ENCODE data around the gene NUDT4B.
"Not testable (repeated sequence)": the region's sequence is repeated elsewhere in the genome, so short reads cannot be mapped to it uniquely, and the experiment has no call there.

NUDT4B gene

DNA sequence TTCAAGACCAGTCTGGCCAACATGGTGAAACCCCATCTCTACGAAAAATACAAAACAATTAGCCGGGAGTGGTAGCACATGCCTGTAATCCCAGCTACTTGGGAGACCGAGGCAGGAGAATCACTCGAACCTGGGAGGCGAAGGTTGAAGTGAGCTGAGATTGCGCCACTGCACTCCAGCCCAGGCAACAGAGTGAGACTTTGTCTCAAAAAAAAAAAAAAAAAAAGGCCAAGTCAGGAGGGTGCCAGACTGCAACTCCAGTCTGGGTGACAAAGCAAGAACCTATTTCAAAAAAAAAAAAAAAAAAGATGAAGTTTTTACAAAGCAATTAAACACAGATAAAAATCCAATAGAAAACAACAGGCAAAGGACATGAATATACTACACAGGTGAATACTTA lies 9.9 kb upstream of the NUDT4B start:
- DNase-seq (ENCODE audit: low read depth), result not testable (repeated sequence)

DNA sequence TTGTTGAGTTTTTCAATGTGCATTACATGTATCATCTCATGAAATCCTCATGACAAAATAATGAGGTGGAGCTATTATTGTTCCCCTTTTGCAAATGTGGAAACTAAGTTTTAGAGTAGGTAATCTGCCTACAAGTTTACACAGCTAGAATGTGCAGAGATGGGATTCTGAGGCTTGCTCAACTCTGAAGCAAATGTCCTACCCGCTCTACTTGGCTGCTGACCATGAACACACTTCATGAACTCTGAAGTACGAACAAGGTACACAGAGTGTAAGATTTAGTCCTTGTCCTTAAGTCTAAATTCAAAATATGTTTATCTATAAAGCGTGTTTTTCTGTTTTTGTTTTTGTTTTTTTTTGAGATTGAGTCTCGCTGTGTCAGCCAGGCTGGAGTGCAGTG lies 5.4 kb upstream of the NUDT4B start:
- DNase-seq (ENCODE audit: low read depth), result not testable (repeated sequence)

DNA sequence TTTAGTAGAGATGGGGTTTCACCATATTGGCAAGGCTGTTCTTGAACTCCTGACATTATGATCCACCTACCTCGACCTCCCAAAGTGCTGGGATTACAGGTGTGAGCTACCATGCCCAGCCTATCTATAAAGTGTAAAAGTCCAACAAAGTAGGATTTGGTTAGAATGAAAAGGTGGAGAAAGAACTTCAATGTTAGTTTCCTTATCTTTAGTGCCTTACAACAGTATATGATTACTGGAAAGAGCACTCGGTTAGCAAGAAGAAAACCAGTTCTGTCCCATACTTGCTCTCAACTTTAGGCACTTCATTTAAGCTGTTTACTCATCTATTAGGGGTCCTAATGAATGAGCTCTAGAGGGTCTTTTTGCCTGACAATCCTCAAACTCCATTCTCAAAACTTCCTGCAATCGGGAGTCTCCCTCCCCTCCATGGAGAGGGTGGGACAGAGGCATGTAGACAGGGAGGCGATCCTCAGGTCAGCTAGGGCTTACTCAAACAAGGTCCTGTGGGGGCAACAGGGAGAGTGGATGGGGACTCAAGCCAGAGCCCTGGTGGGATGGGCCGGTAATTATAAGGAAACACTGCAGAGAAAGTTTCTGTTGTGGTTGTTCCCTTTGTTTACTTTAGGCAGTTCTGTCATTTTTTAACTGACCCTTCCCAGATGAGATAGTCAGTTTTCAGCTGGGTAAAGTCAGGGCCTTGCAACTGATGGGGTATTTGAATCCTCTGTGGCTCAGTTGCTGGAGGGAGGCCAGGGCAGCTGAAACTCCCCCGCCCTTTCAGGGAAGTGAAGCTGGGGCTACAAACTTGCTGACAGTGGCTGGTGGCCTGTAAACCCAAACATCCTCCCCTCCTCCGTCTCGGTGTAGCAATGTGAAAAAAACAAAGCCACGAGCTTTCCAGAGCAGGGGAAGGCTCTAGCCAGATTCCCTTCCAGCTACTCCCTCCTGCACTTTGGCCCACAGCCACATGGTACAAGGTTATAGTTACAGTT lies 4.6 kb upstream of the NUDT4B start:
- not testable (repeated sequence) for DNase-seq (ENCODE audit: low read depth)

DNA sequence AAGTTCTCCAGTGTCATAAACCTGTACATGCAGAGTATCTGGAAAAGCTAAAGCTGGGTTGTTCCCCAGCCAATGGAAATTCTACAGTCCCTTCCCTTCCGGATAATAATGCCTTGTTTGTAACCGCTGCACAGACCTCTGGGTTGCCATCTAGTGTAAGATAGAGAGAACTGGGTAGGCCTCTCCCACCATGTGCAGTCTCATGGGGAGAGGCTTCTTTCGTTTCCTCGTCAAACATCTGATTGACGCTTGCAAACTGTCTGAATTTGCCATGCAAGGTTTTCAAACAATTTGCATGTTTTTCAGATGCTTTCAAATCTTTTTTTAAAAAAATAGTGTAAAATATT lies 734 bp downstream of the NUDT4B start:
- DNase-seq (ENCODE audit: low read depth), result not testable (repeated sequence)

DNA sequence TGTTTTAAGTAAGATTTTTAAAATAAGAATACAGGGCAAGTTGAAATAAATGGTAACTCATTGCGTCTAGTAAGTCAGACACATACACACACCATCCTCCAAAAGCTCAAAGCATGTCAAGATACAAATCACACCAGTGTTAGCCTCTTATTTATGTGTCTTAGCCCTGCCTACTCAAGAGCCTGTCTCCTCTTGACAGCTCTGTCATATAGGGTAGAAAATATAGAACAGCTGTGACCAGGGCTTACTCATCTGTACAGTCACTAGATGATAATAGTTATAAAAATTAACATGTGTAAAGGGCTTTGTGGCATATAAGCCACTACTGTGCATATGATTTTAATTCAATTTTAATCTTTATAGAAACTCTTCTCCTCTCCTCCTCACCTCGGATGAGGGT lies 7.7 kb downstream of the NUDT4B start:
- not testable (repeated sequence) for DNase-seq (ENCODE audit: low read depth)

DNA sequence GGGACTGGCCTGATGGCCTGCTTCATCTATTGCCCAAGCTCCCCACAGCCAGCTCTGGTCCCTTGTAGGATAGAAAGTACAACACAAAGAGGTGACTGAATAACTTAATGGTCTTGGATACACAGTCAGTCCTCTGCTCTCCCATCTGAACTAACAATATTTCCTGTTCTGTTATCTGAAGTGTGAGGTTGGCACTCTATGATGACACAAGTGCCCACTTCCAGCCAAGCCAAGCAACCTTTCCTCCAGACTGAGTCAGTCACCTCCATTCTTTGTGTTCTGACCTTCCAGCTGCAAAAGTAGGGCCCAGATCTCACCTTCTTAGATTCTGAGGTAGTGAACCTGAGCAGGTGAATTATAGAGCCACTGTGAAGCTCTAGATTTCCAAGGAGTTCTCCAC lies 8.9 kb downstream of the NUDT4B start:
- DNase-seq (ENCODE audit: low read depth), result not testable (repeated sequence)

DNA sequence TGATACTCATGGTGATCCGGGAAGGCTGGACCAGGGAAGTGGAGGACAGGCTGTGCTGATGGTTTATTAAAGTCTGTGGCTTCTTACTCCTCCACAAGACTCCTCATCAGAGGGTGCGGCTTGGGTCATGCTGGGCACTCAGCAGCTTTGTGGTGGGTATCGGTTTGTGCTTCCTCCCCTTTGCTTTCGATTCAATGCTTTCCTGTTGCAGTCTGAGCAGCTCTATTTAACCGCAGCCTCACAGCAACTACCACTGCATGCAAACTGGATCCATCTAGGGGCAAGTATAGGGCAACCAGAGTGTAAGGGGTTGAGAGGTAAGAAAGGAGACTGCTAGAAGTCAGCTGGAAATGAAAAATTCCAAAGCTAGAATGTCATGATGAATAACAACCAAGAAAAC lies 9.8 kb downstream of the NUDT4B start:
- DNase-seq (ENCODE audit: low read depth), result not testable (repeated sequence)

DNA sequence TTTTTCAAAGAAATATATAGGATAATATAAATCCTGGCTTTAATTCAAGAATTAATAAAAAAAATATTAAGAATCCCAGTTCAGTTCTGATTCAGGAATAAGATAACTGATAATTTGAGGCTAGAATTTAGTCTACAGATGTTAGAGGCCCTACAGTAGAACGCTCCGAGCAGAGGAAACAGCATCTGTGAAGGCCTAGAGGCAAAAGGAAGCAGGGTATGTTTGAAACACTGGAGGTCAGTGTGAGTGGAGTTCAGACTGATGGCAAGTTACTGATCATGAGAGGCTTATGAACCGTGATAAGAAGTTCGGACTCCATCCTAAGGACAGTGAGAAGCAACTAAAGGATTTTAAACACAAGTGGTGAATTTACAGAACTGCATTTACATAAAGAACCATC lies 10.4 kb downstream of the NUDT4B start:
- DNase-seq (ENCODE audit: low read depth), result not testable (repeated sequence)

DNA sequence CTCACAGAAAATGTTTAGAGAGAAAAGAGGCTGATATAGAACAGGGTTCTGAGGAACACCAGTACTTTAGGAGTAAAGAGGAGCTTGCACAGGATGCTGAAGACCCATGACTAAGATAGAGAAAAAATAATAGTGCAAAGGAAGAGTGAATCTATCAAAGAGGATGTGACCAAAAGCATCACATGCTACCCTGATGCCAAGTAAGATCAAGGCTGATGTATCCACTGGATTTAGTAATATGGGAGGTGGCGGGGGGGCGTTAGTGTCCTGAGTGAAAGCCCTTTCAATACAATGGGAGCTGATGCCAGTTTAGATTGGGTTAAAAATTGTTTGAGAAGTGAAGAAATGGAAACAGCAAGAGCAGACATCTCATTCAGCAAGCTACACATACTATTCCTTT lies 11.2 kb downstream of the NUDT4B start:
- not testable (repeated sequence) for DNase-seq (ENCODE audit: low read depth)

DNA sequence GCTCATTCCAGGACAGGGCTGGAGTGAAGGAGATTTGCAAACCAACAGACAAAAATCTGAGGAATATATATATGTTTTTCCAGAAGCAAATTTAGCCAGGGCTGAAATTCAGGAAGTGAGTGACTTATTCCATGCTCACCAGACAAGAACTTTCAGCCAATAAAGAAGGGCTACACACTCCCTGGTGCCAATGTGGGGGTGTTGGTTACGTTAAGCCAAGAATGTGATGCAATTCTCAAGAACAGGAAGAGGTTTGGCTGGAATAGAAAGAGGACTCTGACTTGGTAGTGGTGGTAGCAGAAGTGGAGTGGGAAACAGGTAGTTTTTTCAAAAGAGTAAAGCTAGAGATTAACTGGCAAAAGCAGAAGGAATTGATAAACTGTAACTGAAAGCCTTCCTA lies 11.6 kb downstream of the NUDT4B start:
- not testable (repeated sequence) for DNase-seq (ENCODE audit: low read depth)

DNA sequence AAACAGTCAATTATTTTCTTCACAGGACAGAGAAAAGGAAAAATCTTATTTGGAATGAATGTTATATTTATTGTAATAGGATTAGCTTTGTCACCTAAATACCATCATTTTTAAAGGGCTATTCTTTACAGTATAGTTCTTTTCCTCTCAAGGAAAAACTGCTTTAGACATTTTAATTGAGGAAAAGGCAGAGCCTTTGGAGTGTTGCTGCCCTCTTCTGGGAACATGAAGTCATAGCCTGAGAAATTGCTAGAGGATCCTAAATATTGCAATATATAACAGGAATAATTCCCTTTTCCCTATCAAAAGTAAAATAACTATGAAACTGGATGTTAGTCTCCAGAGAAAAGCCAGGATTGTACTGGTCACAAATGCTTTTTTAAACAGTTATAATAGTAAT lies 12.8 kb downstream of the NUDT4B start:
- not testable (repeated sequence) for DNase-seq (ENCODE audit: low read depth)

DNA sequence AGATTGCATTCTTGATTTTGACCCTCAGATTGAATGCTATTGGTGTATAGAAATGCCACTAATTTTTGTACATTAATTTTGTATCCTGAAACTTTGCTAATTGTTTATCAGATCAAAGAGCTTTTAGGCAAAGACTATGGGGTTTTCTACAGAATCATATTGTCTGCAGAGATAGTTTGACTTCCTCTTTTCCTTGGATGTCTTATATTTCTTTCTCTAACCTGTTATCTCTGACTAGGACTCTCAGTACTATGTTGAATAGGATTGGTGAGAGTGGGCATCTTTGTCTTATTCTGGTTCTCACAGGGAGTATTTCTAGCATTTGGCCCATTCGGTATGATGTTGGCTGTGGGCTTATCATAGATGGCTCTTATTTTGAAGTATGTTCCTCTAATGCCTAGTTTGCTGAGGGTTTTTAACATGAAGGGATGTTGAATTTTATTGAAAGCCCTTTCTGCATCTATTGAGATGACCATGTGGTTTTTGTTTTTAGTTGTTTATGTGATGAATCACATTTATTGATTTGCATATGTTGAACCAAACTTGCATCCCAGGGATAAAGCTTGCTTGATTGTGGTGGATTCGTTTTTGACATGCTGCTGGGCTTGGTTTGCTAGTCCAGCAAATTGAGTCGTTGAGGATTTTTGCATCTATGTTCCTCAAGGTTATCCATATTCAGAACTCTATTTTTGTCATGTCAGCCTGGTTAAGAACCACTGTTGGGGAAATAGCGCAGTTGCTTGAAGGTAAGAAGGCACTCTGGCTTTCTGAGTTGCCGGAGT lies 16.9 kb downstream of the NUDT4B start:
- DNase-seq (ENCODE audit: low read depth), result not testable (repeated sequence)

DNA sequence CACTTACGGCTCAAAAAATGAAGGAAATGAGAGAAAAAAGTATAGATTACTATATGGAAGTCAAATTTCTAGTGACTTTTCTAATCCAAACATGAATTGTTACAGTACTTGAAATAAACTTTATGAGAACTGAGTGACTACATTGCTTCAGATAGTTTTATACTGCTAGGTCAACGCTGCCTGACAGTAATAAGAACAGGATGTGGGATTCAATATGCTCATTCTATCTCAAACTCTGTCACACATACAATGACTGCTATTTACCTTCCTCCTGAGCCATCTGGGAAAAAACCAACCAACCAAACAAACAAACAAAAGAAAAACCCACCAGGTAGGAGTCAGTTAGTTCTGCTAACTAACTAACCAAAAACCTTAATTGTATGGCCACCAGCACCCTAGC lies 20.0 kb downstream of the NUDT4B start:
- not testable (repeated sequence) for DNase-seq (ENCODE audit: low read depth)

DNA sequence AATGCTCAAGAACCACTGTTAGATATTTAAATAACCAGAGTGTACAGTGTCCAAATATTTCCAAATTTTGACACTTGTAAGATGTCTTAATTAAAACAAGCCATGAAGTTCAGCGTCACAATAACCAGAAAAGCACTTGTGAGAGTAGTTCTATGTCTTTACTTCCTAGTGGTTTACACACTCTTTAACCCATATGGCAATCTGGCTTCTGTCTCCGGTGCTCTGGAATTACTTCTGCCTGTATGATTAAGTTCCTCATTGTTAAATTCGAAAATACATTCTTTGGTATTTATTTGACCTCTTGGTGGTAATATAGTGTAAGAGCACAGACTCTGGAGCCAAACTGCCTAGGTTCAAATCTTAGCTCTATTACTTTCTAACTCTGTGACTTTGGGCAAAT lies 20.9 kb downstream of the NUDT4B start:
- not testable (repeated sequence) for DNase-seq (ENCODE audit: low read depth)

DNA sequence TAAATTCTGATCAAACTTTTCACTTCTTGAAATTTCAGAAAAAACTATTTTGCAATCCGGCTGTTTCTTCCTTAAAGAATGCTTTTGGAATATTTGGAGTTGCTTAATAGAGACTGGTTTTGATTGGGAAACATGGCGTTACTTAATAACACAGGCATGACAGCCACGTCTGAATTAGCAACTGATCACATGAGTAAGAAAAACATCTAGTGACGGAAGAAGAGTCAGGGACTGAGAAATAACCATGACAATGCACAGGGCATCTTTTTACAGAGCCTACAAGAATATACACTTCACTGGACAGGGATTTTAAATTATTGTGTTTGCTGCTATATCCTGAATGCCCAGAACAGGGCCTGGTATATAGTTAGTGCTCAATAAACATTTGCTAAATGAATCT lies 25.1 kb downstream of the NUDT4B start:
- not testable (repeated sequence) for DNase-seq (ENCODE audit: low read depth)

DNA sequence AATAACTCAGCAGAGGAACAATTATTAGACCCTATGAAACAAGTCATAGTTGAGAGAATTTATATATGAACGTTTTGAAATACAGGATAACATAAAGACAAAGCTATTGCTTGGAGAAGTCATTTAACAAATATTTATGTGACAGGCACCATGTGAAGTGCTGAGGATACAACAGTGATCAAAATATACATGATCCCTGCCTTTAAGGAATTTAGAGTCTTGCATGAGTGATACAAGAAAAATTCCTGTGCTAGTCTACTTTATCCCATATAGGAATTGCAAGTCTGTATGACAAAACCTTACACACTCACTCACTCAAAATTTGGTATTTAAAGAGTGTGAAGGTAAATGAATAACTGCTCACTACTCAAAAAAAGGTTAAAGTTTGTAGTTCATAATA lies 25.5 kb downstream of the NUDT4B start:
- not testable (repeated sequence) for DNase-seq (ENCODE audit: low read depth)

DNA sequence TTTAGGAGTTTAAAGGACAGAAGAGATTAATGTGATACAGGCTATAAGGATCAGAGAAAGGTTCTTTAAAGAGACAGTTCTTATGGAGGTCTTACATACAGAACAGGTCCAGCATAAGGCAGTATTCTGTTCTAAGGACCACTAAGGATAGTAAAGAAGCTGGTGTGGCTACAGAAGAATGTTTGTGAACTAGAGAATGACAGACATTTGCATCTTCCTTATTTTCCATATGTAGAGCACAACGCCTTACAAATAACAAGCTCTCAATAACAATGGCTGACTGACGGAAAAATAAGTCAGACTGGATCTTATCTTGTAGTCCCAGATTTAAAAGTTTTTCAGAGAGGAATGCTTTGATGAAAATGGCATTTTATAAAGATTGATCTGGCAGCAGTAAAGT lies 26.7 kb downstream of the NUDT4B start:
- not testable (repeated sequence) for DNase-seq (ENCODE audit: low read depth)

DNA sequence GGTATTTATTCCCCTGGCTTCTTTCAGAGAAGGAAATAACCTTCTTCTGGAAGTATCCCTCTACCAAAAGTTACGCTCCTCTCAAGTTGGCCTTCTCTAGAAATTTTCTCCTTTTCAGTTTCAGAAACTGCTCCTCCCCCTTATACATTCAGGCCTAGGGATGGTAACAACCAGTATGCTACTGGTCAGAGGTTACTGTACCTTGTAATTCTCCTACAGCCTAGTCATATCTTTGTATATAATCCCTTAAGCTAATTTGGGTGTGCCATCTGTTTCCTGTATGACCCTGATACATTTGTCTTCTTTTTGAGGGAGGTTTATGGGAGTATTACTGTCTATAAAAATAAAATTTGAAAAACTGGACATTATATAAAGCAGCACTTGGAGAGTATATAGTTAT lies 29.1 kb downstream of the NUDT4B start:
- DNase-seq (ENCODE audit: low read depth), result not testable (repeated sequence)

DNA sequence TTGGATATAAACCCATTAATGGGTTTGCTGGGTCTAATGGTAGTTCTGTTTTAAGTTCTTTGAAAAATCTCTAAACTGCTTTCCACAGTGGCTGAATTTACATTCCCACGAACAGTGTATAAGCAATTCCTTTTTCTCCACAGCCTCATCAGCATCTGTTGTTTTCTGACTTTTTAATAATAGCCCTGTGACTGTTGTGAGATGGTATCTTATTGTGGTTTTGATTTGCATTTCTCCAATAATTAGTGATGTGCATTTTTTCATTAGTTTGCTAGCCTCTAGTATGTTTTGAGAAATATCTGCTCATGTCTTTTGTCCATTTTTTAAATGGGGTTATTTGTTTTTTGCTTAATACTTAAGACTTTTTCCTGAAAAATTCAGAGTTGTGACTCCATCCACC lies 31.8 kb downstream of the NUDT4B start:
- DNase-seq (ENCODE audit: low read depth), result not testable (repeated sequence)

DNA sequence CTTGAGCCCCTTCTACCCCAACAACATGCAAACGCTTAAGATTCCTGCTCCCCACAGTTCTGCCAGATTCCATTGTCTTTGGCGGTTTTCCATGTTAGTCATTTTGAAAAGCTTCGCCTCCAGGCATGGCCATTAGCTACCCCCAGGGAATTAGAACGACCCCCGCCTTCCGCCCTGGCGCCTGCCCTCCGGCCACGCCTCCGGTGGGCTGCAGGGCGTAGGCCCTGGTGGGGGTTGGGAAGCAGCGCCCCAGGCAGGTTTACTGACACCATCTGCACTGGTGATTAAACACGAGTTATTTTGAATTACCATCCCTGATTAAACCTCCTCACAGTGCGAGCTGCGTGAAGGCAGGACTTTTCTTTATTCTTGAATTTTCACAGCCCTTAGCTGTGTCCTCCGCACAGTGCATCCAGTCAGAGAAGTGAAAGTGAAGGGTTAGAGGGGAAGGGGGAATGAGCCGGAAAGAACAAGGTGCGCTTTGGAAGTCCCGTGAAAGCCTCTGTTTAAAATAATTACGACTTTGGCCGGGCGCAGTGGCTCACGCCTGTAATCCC lies 43.0 kb downstream of the NUDT4B start:
- not testable (repeated sequence) for DNase-seq (ENCODE audit: low read depth)

DNA sequence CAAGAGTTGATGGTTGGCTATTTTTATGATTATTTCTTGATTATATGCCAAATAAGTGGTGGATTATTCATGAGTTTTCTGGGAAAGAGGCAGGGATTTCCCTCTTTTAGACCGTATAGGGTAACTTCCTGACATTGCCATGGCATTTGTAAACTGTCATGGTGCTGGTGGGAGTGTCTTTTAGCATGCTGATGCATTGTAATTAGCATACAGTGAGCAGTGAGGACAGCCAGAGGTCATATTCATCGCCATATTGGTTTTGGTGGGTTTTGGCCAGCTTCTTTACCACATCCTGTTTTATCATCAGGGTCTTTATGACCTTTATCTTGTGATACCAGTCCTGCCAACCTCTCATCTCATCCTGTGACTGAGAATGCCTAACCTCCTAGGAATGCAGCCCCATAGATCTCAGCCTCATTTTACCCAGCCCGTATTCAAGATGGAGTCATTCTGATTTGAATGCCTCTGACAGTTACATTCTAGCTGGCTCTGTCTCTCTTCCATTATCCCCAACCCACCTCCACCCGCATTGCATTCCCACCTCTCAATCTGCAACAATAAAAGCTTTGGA lies 45.3 kb downstream of the NUDT4B start:
- not testable (repeated sequence) for DNase-seq (ENCODE audit: low read depth)

All from HS-27A (cell line).